Renal pelvis (tissue), 4 donors: Measurements from ENCODE around the gene MRPL37. TPM values are rescaled to one million over a fixed set of nuclear protein-coding genes. Genes with fewer than 3 reads are reported as not detected.

Experiments
- DNase-seq: peaks from one replicate; pipeline ENCODE4 v3.0.0-alpha.2; 2013
- polyA plus RNA-seq, 3 donors: library from polyadenylated mRNA; unstranded; fragments of 120-200 nt; gene quantifications; one replicate each; pipeline ENCODE4 v1.2.1, GENCODE V29; 2013; ENCODE audit not compliant: insufficient read length in 3 of 3

The MRPL37 gene
- polyA plus RNA-seq, 3 donors: 80.0 to 89.0 (median 85.8) TPM

DNA sequence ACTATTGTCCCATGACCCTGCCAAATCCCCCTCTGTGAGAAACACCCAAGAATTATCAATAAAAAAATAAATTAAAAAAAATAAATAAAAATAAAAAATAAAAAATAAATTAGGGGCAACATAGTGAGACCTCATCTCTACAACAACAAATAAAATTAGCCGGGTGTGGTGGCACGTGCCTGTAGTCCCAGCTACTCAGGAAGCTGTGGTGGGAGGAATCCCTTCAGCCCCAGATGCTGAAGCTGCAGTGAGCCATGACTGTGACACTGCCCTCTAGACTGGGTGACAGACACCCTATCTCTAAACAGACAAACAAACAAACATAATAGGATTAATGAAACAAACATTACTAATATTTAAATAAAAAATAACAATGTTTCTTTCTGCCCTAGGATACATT is 34.3 kb downstream of the MRPL37 start:
- no peak for DNase-seq

DNA sequence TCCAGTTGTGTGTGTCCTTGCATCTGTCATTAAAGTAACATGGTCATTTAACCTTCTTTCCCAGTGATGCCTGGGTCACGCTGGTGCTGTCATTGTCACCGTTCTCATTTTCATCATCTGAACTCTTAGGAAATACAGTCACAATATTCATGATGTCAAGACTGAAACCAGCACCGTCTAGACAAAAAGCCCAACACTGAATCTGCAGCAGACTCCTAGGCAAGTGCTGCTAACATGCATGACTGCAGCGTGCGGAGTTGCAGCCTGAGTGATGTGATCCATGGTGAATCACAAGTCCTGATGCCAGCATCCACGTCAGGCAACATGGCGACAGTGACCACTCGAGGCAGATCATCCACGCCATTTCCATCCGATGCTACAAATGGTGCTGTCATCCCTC is 37.6 kb downstream of the MRPL37 start:
- no peak for DNase-seq

DNA sequence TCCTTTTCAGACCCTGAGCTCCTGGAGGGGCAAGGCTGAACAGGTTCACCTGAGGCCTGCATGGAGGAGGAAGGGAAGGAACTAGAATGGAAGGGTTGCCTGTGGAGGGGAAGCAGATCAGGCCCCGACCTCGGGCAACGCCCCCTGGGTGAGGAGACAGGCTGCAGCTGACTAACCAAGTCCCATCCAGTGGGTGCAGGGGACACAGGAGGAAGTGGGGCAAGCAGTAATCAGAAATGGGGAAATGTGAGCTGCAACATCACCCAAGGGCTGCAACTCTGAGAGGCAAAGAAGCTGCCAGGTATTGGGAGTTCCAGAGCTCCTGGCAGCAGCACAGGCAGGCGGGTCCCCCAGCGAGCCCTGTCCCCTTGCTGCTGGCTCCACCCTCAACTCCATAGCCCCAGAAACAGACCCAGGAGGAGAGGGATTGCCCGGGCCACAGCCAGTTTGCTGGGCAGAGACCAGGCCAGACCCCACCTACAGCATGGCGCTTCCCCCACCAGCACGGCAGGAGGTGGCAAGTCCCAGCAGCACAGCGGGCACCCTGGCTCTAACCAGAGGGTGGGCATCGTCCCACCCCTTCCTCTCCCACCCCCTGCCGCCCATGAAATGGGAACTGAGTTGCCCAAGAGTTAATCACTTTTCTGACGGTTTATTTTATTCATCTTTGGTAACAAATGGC is 38.5 kb downstream of the MRPL37 start:
- no peak for DNase-seq

DNA sequence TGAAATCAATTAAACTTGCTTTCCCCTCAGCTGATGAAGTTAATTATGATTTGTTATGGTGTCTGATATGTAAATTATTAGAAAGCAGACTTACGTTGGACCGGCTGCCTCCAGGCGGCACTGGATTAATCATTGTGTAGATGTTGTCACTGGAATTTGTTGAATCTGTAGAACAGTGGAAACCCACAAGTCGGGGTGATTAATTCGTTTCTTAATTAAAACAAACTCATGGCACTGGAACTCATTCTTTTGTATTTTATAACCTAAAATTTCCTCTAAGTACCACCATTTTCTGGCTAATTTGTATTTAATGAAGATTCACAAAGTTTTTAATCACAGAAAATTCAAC is 39.0 kb downstream of the MRPL37 start:
- no peak for DNase-seq

DNA sequence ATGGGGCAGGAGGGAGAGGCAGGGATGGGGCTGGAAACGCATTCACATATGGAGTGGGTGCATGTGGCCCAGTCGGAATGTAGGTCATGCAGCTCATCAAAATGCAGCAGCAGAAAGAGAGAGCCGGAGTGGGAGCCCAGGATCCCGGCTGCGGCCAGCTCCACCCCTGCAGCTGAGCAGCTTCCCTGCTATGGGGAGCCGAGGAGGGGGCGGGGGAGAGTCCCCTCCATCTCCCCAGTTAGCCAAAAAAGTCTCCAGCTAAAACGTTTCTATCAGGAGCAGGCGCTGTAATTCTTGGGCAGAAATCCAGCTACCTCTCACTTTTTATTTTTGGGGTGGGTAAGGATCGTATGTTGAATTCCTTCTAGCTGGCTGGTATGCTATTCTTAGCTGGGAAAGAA is 39.7 kb downstream of the MRPL37 start:
- DNase-seq: no peak

DNA sequence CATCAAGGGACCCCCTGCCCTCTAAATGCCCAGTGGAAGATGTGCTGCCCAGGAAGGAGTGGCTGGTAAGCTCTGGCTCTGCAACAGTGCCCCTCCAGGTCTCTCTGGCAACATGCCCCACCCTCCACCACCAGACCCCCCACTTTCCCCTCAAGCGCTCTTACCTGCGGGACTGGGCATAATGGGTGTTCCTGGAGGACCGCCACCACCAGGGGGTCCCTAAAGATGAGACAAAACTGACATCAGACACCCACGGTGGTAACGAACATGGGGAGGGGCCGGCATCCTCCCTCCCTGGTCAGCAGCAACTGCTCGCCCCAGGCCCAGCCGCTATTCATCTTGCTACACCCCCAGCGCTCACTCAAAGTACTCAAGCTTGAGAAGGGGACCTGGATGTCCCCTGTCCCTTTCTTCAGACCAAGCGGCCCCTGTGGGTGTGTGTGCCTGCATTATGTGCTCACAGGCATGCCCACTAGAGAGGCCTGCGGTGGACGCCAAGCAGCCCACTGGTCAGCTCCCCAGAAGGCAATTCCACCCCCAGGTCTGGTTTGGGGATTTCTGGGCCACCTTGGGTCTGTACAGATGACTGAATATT is 40.9 kb downstream of the MRPL37 start:
- no peak for DNase-seq

DNA sequence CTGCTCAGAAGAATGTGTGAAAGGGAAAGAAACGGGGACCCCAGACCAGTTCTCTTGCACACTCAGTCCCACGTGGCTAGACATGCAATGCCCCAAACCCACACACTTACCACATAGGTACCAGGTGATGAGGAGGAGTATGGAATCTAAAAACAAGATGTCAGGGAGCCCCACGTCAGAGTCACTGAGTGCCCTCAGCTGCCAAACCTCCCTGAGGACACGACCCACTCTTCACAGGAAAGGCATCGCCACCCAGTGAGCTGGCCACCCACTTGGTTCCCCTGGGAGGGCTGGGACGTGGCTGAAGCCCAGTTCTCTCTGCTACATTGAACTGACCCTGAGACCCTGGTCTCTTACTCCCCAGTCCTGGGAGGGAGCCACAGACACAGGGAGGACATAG is 41.4 kb downstream of the MRPL37 start:
- no peak for DNase-seq

DNA sequence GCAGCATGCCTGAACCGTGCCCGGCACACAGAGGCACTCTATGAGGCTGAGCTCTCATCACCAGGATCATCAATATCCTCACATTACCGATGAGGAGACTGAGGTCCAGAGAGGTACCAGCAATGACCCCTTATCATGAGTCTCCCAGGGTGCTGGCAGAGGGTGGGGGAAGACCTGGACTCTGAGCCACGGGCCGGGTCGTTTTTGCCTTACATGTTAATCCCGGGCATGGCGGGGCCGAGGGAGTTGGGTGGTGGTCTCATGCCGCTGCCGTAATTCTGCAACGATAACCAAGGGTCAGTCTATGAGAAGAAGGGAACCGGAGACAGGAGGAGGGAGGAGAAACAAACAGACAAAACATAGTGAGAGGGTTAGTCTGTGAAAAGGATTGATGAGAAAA is 43.1 kb downstream of the MRPL37 start:
- no peak for DNase-seq

DNA sequence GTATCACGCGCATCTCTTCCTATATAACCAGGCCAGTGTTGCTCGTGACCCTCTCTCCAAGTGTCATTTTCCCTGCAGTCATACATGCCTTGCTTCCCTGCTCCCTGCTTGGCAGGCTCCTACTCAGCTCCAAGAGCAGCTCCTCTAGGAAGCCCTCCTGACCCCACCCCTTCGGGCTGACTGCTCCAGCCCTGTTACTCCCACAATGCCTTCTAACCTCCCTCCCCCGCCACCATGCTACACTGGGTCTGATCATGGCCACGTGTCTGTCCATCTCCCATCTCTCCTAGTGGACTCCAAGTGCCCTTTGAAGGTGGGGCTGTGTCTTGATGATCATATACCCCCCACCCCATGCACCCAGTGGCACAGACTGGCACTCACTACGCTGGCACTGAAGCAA is 44.7 kb downstream of the MRPL37 start:
- no peak for DNase-seq

DNA sequence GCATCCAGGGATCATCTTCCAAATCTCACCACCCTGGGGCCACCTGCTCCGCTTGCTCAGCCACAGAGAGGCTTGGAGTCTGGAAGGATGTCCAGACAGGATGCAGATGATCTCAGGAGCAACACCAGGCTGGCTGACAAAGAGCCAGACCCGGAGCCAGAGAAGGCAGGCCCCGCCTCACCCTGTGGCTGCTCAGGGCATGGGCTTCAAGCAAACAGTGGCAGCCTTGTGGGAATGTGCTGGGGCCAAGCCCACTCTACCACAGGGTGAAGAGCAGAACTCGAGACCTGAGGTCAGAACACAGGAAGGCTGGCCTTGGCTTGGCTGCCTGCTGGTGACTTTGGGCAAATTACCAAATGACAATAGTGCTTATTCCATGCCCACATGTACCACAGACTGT is 45.5 kb downstream of the MRPL37 start:
- DNase-seq: no peak

DNA sequence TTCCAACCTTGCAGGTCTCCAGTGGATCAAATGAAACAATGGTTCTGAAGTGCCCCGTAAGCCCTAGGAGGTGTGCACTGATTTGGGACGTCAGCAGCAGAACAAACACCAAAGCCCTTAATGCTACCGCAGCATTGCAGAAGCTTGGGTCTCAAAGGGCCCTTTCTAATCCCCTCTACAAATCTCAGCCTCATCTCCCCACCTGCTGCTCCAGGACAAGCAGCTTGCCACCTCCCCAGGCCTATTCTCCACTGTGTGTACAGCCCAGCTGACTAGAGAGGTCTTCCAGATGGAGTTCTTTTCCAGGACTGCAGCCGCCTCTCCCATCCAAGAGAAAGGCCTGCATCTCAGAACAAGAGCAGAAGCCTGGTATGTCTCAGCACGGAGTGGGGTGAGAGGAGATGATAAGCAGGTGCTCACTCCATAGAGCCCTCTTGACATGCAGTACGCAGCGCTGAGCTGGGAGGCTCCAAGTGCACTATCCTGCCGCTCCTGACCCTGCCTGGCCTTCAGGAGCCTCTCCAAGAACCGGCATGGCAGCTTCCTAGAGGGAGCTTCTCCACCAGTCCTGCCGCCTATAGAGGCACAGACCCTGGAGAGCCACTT is 46.3 kb downstream of the MRPL37 start:
- no peak for DNase-seq

DNA sequence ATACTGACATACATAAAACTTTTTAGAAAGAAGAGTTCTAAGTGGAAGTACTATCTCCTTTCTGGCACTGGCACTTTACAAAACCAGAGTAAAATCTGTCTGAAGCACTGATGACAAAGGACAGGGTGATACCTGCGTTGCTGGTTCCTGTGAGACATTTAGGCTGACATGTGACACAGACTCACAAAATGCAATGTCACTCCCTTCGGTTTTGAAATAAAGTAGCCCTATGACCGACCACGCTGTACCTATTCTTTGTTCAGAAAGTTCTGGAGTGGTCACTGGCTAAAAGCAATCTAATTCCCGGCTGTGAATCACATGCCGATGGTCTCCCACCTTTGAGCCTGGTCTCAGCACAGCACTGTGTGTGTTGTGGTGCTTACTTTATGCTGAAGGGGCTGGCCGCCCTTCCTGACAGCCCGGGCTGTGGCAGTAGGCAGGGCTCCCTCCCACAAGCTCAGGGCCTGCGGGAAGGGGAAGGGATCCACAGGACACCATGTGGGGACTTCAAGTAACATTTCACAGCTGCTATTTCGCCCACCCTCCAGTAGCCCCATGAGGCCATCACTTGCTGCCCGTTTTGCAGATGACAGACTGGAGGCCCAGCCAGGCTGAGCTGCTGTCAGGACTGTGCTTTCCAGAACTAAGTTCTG is 48.0 kb downstream of the MRPL37 start:
- DNase-seq: no peak

DNA sequence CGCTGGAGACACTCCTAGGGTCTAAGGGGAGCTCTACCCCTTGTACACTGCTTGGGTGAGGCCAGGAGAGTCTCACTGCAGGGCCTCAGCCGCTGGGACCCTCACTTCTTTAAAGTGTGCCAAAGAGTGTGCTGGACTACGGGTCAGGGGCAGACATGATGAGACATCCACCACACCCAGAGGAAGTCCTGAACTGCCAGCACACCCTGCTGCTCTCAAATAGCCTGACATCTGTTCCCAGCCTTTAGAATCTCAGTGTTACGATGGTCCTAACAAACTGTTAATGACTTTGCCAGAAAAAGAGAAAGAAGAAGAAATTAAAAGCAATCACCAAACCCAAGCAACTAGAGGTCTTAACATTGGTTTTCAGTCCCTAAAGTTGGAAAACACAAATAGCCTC is 49.0 kb downstream of the MRPL37 start:
- DNase-seq: no peak

DNA sequence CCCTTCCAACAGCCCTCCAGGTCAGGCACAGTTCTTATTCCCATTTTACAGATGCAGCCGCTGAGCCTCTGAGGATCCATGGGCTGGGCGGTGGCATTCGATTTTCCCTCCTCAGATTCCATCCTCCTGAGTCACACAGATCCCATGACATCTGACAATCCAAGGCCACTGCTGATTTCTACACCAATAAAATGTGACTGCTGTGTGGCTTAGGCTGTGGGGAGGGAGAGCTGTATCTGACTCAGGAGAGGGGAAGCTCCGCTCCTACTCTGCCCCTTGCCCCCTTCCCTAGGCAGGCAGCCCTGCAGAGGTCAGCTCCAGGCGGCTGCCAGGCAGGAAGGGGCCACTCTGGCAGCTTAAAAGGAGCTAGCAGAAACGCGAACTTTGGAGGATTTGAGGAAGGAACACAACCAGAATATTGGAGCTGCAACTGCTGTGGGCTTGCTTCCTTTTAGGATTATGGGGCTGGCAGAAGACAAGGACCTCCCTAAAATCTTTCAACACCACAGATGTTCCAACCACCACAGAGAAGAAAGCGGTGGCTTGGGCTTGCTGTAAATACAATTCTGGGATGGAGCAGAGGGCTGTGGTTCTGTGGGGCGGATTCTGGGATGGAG is 50.0 kb downstream of the MRPL37 start:
- no peak for DNase-seq

DNA sequence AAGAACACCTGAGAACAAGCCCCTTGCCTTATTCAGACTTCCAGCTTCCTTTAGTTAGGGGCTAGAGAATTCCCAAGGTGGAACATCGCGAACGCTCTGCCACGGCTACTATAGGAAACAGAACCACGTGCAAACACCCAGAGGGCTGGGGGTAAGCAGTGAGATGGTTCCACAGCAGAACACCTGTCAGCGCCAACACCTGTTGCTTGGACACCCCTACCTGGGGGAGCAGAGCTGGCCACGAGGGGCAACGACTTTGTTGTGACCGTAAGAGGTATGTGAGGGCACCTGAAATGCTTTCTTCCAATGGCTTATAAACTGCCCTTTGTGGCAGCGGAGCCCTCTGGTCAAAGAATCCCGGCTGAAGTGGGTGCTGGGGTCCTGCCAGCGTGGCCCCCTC is 50.7 kb downstream of the MRPL37 start:
- no peak for DNase-seq

DNA sequence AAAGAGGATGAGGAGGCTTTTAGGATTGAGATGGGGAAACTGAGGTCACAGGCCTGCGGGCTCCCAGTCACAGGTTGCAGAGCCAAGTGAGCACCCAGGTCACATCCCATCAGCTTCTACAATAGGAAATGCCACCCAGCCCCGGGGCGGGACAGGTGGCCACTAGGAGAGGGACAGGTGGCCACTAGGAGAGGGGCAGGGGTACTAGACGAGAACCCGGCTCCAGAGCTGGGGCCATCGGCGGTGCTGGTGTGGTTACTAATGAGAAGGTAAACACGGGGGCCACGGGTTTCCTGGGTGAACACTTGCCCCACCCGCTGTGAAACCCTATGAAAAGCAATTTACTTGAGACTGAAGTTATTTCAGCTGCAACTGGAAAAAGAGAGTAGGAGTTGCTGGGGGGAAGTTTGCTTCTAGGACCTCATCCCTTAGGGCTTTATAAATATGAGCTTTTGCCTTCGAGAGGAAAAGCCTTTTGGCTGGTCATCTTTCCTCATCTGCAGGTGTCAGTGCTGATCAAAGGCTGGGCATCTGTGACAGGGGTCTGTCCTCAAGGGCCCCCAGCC is 52.5 kb downstream of the MRPL37 start:
- DNase-seq: no peak

DNA sequence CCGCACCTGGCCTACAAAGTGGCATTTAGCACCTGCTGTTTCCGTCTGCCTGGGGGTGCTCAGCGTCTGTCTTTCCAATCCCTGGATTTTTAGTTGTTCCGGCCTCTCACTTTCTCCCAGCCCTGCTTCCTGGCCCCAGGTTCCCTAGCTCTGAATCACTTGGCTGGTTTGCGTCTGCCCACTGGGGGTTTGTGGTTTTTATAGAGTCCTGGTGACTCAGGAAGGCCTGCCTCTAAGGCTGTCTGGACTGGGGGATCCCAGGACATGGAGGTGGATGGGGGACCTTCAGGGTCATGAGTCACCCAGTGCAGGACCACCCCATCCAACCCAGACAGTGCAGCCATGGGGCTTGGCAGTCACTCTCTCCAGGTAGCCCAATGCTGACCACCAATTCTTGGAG is 53.5 kb downstream of the MRPL37 start:
- no peak for DNase-seq

DNA sequence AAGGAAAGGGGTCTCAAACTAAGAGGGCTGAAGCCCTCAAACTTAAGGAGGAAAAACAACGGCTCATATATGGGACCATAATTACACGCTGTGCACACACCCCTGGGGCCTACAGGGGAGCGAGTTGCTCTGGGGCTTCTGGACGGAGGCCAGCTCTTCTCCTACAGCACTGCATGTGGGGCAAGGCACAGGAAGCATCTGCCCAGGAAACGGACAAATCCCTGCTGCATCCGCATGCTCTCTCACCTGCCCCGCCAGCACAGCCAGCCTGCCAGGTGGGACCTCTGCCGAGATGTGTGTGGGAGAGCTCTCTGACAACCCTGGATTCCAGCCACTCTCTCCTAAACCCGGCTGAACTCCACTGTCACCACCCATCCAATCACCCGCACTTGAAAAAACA is 54.1 kb downstream of the MRPL37 start:
- no peak for DNase-seq

DNA sequence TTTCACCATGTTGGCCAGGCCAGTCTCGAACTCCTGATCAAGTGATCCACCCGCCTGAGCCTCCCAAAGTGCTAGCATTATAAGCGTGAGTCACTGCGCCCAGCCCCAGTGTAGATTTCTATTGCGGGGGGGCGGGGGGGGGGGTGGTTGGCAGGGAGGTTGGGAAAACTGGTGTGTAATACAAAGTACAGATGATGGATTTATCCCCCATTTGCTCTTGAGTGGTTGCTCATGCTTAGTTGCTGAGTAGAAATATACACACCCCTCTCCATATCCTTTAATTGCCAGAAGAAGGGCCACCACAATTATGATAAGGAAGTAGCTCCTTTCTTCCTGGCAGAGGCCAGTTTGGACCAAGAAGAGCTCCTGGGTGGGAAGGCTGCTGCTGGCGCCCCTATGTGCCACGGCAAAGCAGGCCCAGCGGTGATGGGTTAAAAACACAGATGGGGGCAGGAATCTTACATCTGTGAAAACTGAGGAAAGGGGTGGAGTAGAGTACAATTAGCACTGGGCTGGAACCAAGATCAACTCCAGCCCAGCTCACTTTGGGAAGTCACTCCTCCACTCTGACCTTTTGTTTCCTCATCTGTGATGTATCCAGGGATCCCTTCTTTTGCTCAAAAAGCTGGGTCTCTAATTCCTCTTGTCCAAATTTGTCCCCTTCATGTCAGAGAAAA is 55.2 kb downstream of the MRPL37 start:
- DNase-seq: no peak

DNA sequence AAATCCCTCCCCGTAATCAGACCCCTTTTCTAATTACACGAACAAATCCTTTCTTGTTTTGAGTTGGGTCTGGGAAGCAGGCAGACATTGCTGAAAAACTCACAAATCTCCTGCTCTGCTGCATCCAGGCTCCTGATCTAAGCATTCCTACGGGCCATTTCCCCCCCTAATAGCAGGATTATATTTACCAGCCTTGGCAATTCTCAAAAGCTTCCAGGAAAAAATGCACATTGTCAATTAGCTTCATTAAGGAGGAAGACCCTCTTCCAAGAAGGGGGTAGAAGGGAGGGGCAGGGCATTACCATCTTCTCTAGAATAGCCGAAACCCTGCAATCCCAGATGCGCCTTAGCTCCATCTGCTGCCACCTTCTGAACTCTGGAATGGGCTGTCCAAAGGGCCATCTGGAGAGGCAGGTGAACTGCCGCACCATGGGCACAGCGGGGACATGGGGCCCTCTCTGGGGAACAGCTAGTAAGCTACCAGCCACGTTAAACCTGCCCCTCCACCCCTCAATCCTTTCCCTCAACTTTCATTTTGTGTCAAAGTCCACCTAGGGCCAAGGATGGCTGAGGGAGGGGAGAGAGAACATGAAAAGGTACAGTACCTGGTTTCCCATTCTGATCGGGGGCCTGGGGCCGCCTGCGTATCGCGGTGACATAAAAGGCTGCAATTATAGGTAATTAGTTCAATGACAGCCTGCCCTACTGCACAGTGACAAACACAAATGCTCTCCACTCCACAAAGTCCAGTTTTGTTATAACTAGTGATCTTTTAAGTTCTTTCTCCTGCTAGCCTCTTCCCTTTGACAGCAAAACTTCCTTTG is 56.8 kb downstream of the MRPL37 start:
- no peak for DNase-seq

DNA sequence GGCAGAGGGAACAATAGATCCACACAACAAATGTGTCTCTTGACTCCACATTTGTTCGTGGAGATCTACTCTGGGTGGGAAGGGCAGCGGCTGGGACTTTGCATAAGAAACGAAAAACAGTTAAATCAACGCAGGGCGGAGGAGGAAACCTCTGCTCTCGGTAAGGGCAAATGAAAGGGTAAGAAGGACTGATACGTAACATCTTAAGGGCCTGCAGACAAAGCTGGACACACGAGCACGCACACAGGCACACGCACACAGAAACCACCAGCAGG is 57.3 kb downstream of the MRPL37 start:
- DNase-seq: no peak
